H1 (cell line): ENCODE results near the gene KCTD17. TPM values are rescaled to one million over a fixed set of nuclear protein-coding genes. Genes with fewer than 3 reads are reported as not detected.

Experiments used
- CTCF ChIA-PET: fragments of 300-600 bp; sonication (Branson Sonifier 250); formaldehyde crosslinking; loops from one replicate; lab custom pipeline; 2021; ENCODE audit not compliant: partially characterized antibody; lab: Charles Lee
- POLR2A ChIA-PET: fragments of 300-600 bp; sonication (Branson Sonifier 250); formaldehyde crosslinking; loops from one replicate; lab custom pipeline; 2021; ENCODE audit warnings: inconsistent platforms; ENCODE audit not compliant: partially characterized antibody; lab: Charles Lee
- DNase-seq, 2 experiments: peaks; one replicate each; pipeline versions ENCODE4 v3.0.0 to v3.0.0-alpha.2; 2010 to 2022; ENCODE audit warnings: low spot score in 2 of 2, low read depth in 1 of 2, mixed read lengths in 1 of 2
- FAIRE-seq: peaks from 2 replicates; lab custom pipeline; 2011; peaks lifted over from hg19 to GRCh38; lab: Jason Lieb, UNC
- H2AFZ ChIP-seq: 2 replicates; pipeline ENCODE4 v1.8.1; 2012; ENCODE audit warnings: low read length, inconsistent platforms
- H2AK5ac ChIP-seq: 2 replicates; pipeline ENCODE4 v1.6.1; 2013; ENCODE audit warnings: low read depth, low read length
- H2BK120ac ChIP-seq: replicated peaks from 2 replicates; pipeline ENCODE3; 2013; ENCODE audit warnings: low read depth, low read length, inconsistent platforms
- H2BK12ac ChIP-seq: 2 replicates; pipeline ENCODE4 v1.6.1; 2013; ENCODE audit warnings: low read depth, low read length
- H2BK15ac ChIP-seq: 2 replicates; pipeline ENCODE4 v1.6.1; 2013; ENCODE audit warnings: low read length
- H2BK20ac ChIP-seq: 2 replicates; pipeline ENCODE4 v1.6.1; 2013; ENCODE audit warnings: low read length
- H2BK5ac ChIP-seq: 2 replicates; pipeline ENCODE4 v1.6.1; 2013; ENCODE audit warnings: low read depth, low read length
- H3K14ac ChIP-seq: 2 replicates; pipeline ENCODE4 v1.6.1; 2013; ENCODE audit warnings: inconsistent platforms; ENCODE audit not compliant: insufficient read length
- H3K18ac ChIP-seq: 2 replicates; pipeline ENCODE4 v1.6.1; 2013; ENCODE audit warnings: low read length; ENCODE audit errors: extremely low read depth
- H3K23ac ChIP-seq: 2 replicates; pipeline ENCODE4 v1.6.1; 2013; ENCODE audit warnings: inconsistent platforms; ENCODE audit not compliant: insufficient read length
- H3K23me2 ChIP-seq: 2 replicates; pipeline ENCODE4 v1.6.1; 2013; ENCODE audit warnings: low read depth, low read length
- H3K27ac ChIP-seq: 2 replicates; pipeline ENCODE4 v1.6.1; 2011; ENCODE audit warnings: low read depth, low read length, inconsistent platforms
- H3K27me3 ChIP-seq, 4 experiments: replicated peaks in 1 of 4; 1 replicate in 1 of 4; 2 replicates in 3 of 4; pipeline versions ENCODE4 v1.6.1 to v1.8.1; 2011 to 2013; ENCODE audit warnings: low read length in 3 of 4, mild to moderate bottlenecking in 3 of 4, inconsistent platforms in 2 of 4, mixed read lengths in 2 of 4, moderate library complexity in 1 of 4; ENCODE audit not compliant: control insufficient read depth in 3 of 4, insufficient read depth in 3 of 4; ENCODE audit errors: extremely low read depth in 1 of 4
- H3K36me3 ChIP-seq, 4 experiments: 2 replicates each; pipeline versions ENCODE4 v1.6.1 to v1.8.1; 2011 to 2013; ENCODE audit warnings: mild to moderate bottlenecking in 4 of 4, low read length in 3 of 4, moderate library complexity in 2 of 4, control low read depth in 1 of 4, inconsistent platforms in 1 of 4; ENCODE audit not compliant: insufficient read depth in 4 of 4, control insufficient read depth in 2 of 4
- H3K4ac ChIP-seq: replicated peaks from 2 replicates; pipeline ENCODE3; 2013; ENCODE audit warnings: low read length, low read depth, mixed read lengths, inconsistent platforms; ENCODE audit not compliant: insufficient read length
- H3K4me1 ChIP-seq, 4 experiments: replicated peaks in 1 of 4; 1 replicate in 1 of 4; 2 replicates in 3 of 4; pipeline versions ENCODE4 v1.6.1 to v1.8.1; 2011 to 2013; ENCODE audit warnings: low read length in 3 of 4, inconsistent platforms in 2 of 4, mixed read lengths in 1 of 4; ENCODE audit not compliant: insufficient read depth in 4 of 4, control insufficient read depth in 3 of 4
- H3K4me2 ChIP-seq, 2 experiments: 2 replicates each; pipeline versions ENCODE4 v1.6.1 to v1.8.1; 2011 to 2013; ENCODE audit warnings: low read depth in 2 of 2, low read length in 2 of 2, control low read depth in 1 of 2, inconsistent platforms in 1 of 2, mild to moderate bottlenecking in 1 of 2; ENCODE audit not compliant: insufficient read depth in 1 of 2
- H3K4me3 ChIP-seq, 4 experiments: fragments of 200-600, 300-600 bp in 1 of 4; sonication (generic), shearing (Covaris generic), sonication (Bioruptor Twin) in 1 of 4; 2 replicates each; pipeline versions ENCODE4 v1.5.1 to v1.8.1; 2011 to 2016; ENCODE audit warnings: low read length in 4 of 4, low read depth in 3 of 4, control low read depth in 2 of 4, inconsistent platforms in 2 of 4, mild to moderate bottlenecking in 2 of 4, mixed read lengths in 1 of 4, moderate library complexity in 1 of 4; ENCODE audit not compliant: insufficient read depth in 2 of 4; ENCODE audit errors: extremely low read depth in 1 of 4
- H3K56ac ChIP-seq: replicated peaks from 2 replicates; pipeline ENCODE3; 2013; ENCODE audit warnings: low read depth, mild to moderate bottlenecking, mixed read lengths, low read length, inconsistent platforms; ENCODE audit not compliant: insufficient read length
- H3K79me1 ChIP-seq: 2 replicates; pipeline ENCODE4 v1.6.1; 2013; ENCODE audit warnings: low read depth, low read length, control low read depth
- H3K79me2 ChIP-seq, 2 experiments: 2 replicates each; pipeline versions ENCODE4 v1.6.1 to v1.8.1; 2012 to 2013; ENCODE audit warnings: low read length in 2 of 2, mild to moderate bottlenecking in 2 of 2, inconsistent platforms in 1 of 2; ENCODE audit not compliant: insufficient read depth in 2 of 2, control insufficient read depth in 1 of 2
- H3K9ac ChIP-seq, 4 experiments: replicated peaks in 1 of 4; 1 replicate in 1 of 4; 2 replicates in 3 of 4; pipeline versions ENCODE4 v1.6.1 to v1.8.1; 2011 to 2013; ENCODE audit warnings: low read depth in 3 of 4, low read length in 3 of 4, control low read depth in 2 of 4, mild to moderate bottlenecking in 2 of 4, moderate library complexity in 2 of 4, inconsistent platforms in 1 of 4; ENCODE audit errors: extremely low read depth in 1 of 4
- H3K9me3 ChIP-seq, 2 experiments: 2 replicates each; pipeline versions ENCODE4 v1.6.1 to v1.8.1; 2012 to 2013; ENCODE audit warnings: mild to moderate bottlenecking in 2 of 2, moderate library complexity in 2 of 2, control low read depth in 1 of 2, inconsistent platforms in 1 of 2, low read depth in 1 of 2, low read length in 1 of 2, mixed read lengths in 1 of 2; ENCODE audit not compliant: insufficient read depth in 2 of 2
- H4K20me1 ChIP-seq, 2 experiments: replicated peaks in 1 of 2; 2 replicates each; pipeline versions ENCODE3 to v1.8.1; 2011 to 2013; ENCODE audit warnings: inconsistent platforms in 2 of 2, low read length in 2 of 2, mild to moderate bottlenecking in 1 of 2; ENCODE audit not compliant: insufficient read depth in 2 of 2, control insufficient read depth in 1 of 2
- H4K5ac ChIP-seq: 2 replicates; pipeline ENCODE4 v1.6.1; 2013; ENCODE audit warnings: low read length, low read depth, mixed read lengths, inconsistent platforms; ENCODE audit not compliant: insufficient read length
- H4K8ac ChIP-seq: 2 replicates; pipeline ENCODE4 v1.8.0; 2013; ENCODE audit warnings: mild to moderate bottlenecking, moderate library complexity, low read length, inconsistent platforms; ENCODE audit not compliant: insufficient read depth; ENCODE audit errors: extremely low read depth
- H4K91ac ChIP-seq: replicated peaks from 2 replicates; pipeline ENCODE3; 2013; ENCODE audit warnings: low read length, mixed read lengths, inconsistent platforms; ENCODE audit not compliant: insufficient read length
- HDAC2 ChIP-seq, 2 experiments: fragments of 300-600 bp in 1 of 2; sonication (generic) in 1 of 2; IDR thresholded peaks; 2 replicates each; pipeline ENCODE4 v1.6.1; 2011 to 2012; ENCODE audit warnings: low read depth in 2 of 2, low read length in 2 of 2, mild to moderate bottlenecking in 2 of 2, moderate library complexity in 2 of 2, borderline replicate concordance in 1 of 2, inconsistent platforms in 1 of 2
- NRF1 ChIP-seq: IDR thresholded peaks from 2 replicates; pipeline ENCODE4 v1.6.1; 2011; ENCODE audit warnings: mild to moderate bottlenecking, low read depth, low read length, improper control_type of control experiment
- WGBS, 2 experiments: shearing (Covaris generic) in 1 of 2; methylation state at CpG; one replicate each; pipeline versions ENCODE4 v1.1.6 to v1.1.7; 2013 to 2015; ENCODE audit warnings: low lambda C conversion rate in 2 of 2, mixed read lengths in 2 of 2, inconsistent platforms in 1 of 2, low coverage in 1 of 2, missing lambda C conversion rate in 1 of 2; ENCODE audit not compliant: insufficient replicate concordance in 2 of 2, insufficient coverage in 1 of 2, insufficient read length in 1 of 2; ENCODE audit errors: extremely low coverage in 1 of 2, missing lambda C conversion rate in 1 of 2; 5-methylcytosine and 5-hydroxymethylcytosine counted together
- polyA plus RNA-seq, 7 experiments: library from polyadenylated mRNA; depleted of rRNA in 3 of 7; stranded (reverse) in 5 of 7; unstranded in 2 of 7; fragments of >200 nt in 5 of 7; fragments of 200-250 nt in 2 of 7; gene quantifications; 1 replicate in 5 of 7; 2 replicates in 1 of 7; 4 replicates in 1 of 7; pipeline versions ENCODE4 v1.2.1 to v1.2.3, GENCODE V29; 2011 to 2013; ENCODE audit warnings: missing spikeins in 2 of 7, mixed read lengths in 2 of 7
- total RNA-seq: library from RNA; stranded (reverse); fragmentation: NEBNext Ultra II Directional; extraction: Animal tissue kit (Norgen Biotek cat#: 25700); gene quantifications from 2 replicates; pipeline ENCODE4 v1.2.1, GENCODE V29; 2021

KCTD17 gene
- total and polyA plus RNA-seq, 2 of the 8 experiments (the other 6 are each of a cell fraction or from before 2014, with no cell fraction given): 39.4 to 44.0 TPM

DNA sequence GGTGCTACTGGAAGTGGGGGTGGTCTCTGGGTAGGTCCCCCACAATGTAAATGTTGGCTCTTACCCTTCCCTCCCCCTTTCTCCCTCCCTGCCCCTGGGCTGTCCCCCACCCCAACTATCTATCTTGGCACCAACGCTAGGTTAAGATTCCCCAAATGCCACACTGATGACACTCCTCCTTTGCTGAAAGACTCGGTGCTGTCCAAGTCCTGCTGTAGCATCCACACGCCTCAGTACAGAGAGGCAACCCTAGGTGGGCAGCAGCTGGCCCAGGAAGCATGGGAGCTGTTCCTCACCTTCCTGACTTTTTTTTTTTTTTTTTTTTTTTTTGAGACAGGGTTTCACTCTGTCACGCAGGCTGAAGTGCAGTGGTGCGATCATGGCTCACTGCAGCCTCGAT is 3.4 kb upstream of the KCTD17 start:
- Histone ChIP-seq H2AFZ (no peak overlapping the region), H3K18ac (no peak overlapping the region), H3K27ac (no peak overlapping the region), H3K14ac (no peak overlapping the region), H2BK12ac (no peak overlapping the region), H2BK15ac (no peak overlapping the region), H4K91ac (no peak overlapping the region), H3K79me2 (no peaks in the 10 kb centered on the region), H2AK5ac (no peak overlapping the region), H3K36me3 (no peaks in the 10 kb centered on the region), H3K4me2 (no peak overlapping the region), H3K9ac (no peak overlapping the region), H2BK5ac (no peak overlapping the region), H4K20me1 (peaks cover 0 to 6% of the 10 kb centered on the region in 2 experiments), H3K9me3 (no peaks in the 10 kb centered on the region), H3K4ac (no peak overlapping the region), H2BK120ac (no peak overlapping the region), H4K8ac (no peak overlapping the region), H3K4me3 (no peak overlapping the region), H3K23ac (no peak overlapping the region), H3K79me1 (no peaks in the 10 kb centered on the region), H4K5ac (no peak overlapping the region), H2BK20ac (no peak overlapping the region), H3K56ac (no peak overlapping the region), H3K23me2 (peaks cover 5% of the 10 kb centered on the region; the same call in 1 of the 2 replicates), H3K4me1 (peaks cover 0 to 10% (median 7%) of the 10 kb centered on the region in 4 experiments; a peak in 5 of 7 replicates), H3K27me3 (peaks cover 0 to 4% (median 0%) of the 10 kb centered on the region in 4 experiments; a peak in 5 of 7 replicates)
- DNase-seq (no peak), FAIRE-seq (no peak)
- 83% methylated on average over 5 of the region's 6 CpGs; no CpG with 5 or more reads in 1 of the 2 experiments for WGBS, 2 experiments
- ChIA-PET POLR2A (no interaction called here), CTCF (interaction anchor here (0.6 to 4.1 kb wide), 8 partner anchors 8 to 283 kb away, joined by 3 to 16 read pairs (median 4); no protein-coding TSS in a partner anchor)
- TF ChIP-seq NRF1: no peak
- TF ChIP-seq HDAC2 (IDR thresholded peaks at IDR 0.05; ENCODE audit: borderline replicate concordance in 1 of 2, low read depth in 2 of 2, low read length in 2 of 2): no peak
